ENCODE results near the gene ATP11A. TPM values are rescaled to one million over a fixed set of nuclear protein-coding genes. Genes with fewer than 3 reads are reported as not detected.

Gene ATP11A
- total and polyA plus RNA-seq, 9 of the 15 experiments (the other 6 are each of a cell fraction or from before 2014, with no cell fraction given) = 0.38 to 34.2 (median 4.2) TPM

DNA sequence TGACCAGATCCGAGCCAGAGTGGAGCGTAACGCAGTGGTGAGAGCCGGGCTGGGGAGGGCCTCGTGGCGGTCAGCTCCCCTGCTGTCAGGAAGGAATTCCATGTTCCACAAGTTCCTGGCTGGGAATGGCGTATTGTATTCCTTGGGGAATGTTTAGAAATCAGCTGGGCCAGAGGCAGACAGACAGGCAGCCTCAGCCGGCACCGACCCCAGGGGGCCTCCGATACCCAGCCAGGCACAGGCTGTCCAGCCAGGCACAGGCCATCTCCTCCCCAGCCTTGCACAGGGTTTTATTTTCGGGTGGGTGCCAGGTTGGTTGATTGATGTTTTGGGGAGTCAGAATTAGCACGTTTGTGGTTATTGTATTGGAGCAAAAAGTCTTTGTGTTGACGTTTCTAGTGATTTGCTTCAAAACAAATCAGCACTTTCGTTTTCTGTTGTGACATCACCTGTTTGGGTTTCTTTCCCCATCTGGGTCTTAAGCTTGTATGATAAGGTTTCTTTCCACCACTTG lies 152.6 kb downstream of the ATP11A start:
- Histone ChIP-seq H3K4me3 (no peak overlapping the region), H3K27ac (ENCODE audit: extremely low read depth, low read depth, low read length) (no peak overlapping the region), H3K4me2 (ENCODE audit: insufficient read depth, low read length) (no peak overlapping the region), H3K79me2 (ENCODE audit: control insufficient read depth, insufficient read depth, low read length) (no peaks in the 10 kb centered on the region), H3K9me3 (replicated peaks; ENCODE audit: control insufficient read depth, insufficient read depth, low read depth, low read length) (0 out of 2 replicates have a peak, but pooled peaks cover 2% of the 10 kb centered on the region), H2AFZ (ENCODE audit: low read depth, low read length) (no peak overlapping the region), H3K27me3 (ENCODE audit: control insufficient read depth in 2 of 2, insufficient read depth in 2 of 2, low read length in 2 of 2) (no peaks in the 10 kb centered on the region), H4K20me1 (replicated peaks; ENCODE audit: control insufficient read depth, insufficient read depth, low read length) (no peaks in the 10 kb centered on the region), H3K9me1 (ENCODE audit: control insufficient read depth, insufficient read depth, low read length) (no peaks in the 10 kb centered on the region), H3K4me1 (replicated peaks in 1 of 2; ENCODE audit: control insufficient read depth in 2 of 2, insufficient read depth in 2 of 2, low read length in 2 of 2) (no peaks in the 10 kb centered on the region; a peak in 1 of 5 replicates), H3K36me3 (ENCODE audit: control insufficient read depth, insufficient read depth, low read length) (peaks cover 22% of the 10 kb centered on the region; the same call in 2 of the 3 replicates), H3K9ac (ENCODE audit: insufficient read depth in 1 of 2, low read depth in 2 of 2, low read length in 2 of 2) (no peak overlapping the region)
- in situ Hi-C loops (cut with MboI) (no loop called here), intact Hi-C loops (cut with micrococcal nuclease) (no loop called here)
- ChIA-PET POLR2A (no interaction called here), CTCF (ENCODE audit: low intra/inter-chr PET ratio) (no interaction called here)
- 98% methylated on average over 13 of the region's 14 CpGs for WGBS (ENCODE audit: insufficient coverage, low coverage, missing lambda C conversion rate)
- no peak for ATAC-seq
- DNase-seq (ENCODE audit: extremely low read depth in 1 of 4, low spot score in 3 of 4) = no peak
- BruUV-seq (replicated peaks) = no TSS peak
- FAIRE-seq = no peak
- TF ChIP-seq ZHX1 (conservative IDR thresholded peaks at IDR 0.05; ENCODE audit: low read length) (no peak), ZNF217 (CRISPR knock-in tag; IDR thresholded peaks at IDR 0.05) (no peak), SRSF9 (IDR thresholded peaks at IDR 0.05; ENCODE audit: borderline replicate concordance, low read depth, low read length) (no peak), HIVEP1 (CRISPR knock-in tag; IDR thresholded peaks at IDR 0.05) (no peak), ZNF134 (CRISPR knock-in tag; conservative IDR thresholded peaks at IDR 0.05) (no peak), TCF3 (CRISPR knock-in tag; IDR thresholded peaks at IDR 0.05) (no peak), TARDBP (IDR thresholded peaks at IDR 0.05) (no peak), E2F6 (IDR thresholded peaks at IDR 0.05; ENCODE audit: borderline replicate concordance in 1 of 2, extremely low read depth in 1 of 2, insufficient read depth in 1 of 2, insufficient read length in 1 of 2, low read depth in 1 of 2, low read length in 1 of 2, poor library complexity in 1 of 2, severe bottlenecking in 1 of 2) (no peak)
- TF ChIP-seq, protein P1, sequence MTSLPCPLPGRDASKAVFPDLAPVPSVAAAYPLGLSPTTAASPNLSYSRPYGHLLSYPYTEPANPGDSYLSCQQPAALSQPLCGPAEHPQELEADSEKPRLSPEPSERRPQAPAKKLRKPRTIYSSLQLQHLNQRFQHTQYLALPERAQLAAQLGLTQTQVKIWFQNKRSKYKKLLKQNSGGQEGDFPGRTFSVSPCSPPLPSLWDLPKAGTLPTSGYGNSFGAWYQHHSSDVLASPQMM (CRISPR knock-in tag; IDR thresholded peaks at IDR 0.05) = no peak
- TF ChIP-seq, protein P2, sequence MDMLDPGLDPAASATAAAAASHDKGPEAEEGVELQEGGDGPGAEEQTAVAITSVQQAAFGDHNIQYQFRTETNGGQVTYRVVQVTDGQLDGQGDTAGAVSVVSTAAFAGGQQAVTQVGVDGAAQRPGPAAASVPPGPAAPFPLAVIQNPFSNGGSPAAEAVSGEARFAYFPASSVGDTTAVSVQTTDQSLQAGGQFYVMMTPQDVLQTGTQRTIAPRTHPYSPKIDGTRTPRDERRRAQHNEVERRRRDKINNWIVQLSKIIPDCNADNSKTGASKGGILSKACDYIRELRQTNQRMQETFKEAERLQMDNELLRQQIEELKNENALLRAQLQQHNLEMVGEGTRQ (CRISPR knock-in tag; IDR thresholded peaks at IDR 0.05) = no peak
